Activated CD8-positive, alpha-beta T cell treated with anti-CD3 and anti-CD28 coated beads for 36 hours (primary cell): Measurements from ENCODE around the gene ABCA7. TPM values are rescaled to one million over a fixed set of nuclear protein-coding genes. Genes with fewer than 3 reads are reported as not detected.

ENCODE experiments used
- ATAC-seq: fragments of 200-7000 bp; cut with Tn5 transposase; one replicate; pipeline ENCODE4 v1.10.0; 2021; ENCODE audit warnings: mild to moderate bottlenecking, moderate library complexity
- CTCF ChIA-PET: fragments of 350-600 bp; sonication (Branson Sonifier 250); formaldehyde crosslinking; loops from one replicate; lab custom pipeline; 2021; ENCODE audit warnings: antibody characterized with exemption; lab: Charles Lee
- POLR2A ChIA-PET: fragments of 350-600 bp; sonication (Branson Sonifier 250); formaldehyde crosslinking; loops from one replicate; lab custom pipeline; 2021; ENCODE audit warnings: antibody characterized with exemption; lab: Charles Lee
- DNase-seq: peaks from one replicate; pipeline ENCODE4 v3.0.0-alpha.2; 2020
- H3K27ac Mint-ChIP-seq: one replicate; pipeline ENCODE4 v1.8.0; 2021; ENCODE audit warnings: mild to moderate bottlenecking, mixed read lengths
- H3K27me3 Mint-ChIP-seq: one replicate; pipeline ENCODE4 v1.8.0; 2021; ENCODE audit warnings: mixed read lengths
- H3K36me3 Mint-ChIP-seq: one replicate; pipeline ENCODE4 v1.8.0; 2021; ENCODE audit warnings: low read depth, mixed read lengths
- H3K4me1 Mint-ChIP-seq: one replicate; pipeline ENCODE4 v1.8.0; 2021; ENCODE audit warnings: low read depth, mixed read lengths
- H3K4me3 Mint-ChIP-seq: one replicate; pipeline ENCODE4 v1.8.0; 2021; ENCODE audit warnings: mild to moderate bottlenecking, moderate library complexity, mixed read lengths
- H3K9me3 Mint-ChIP-seq: one replicate; pipeline ENCODE4 v1.8.0; 2021; ENCODE audit warnings: mixed read lengths
- CTCF ChIP-seq: fragments of 200-600 bp; IDR thresholded peaks from one replicate; pipeline ENCODE4 v1.8.0; 2022; ENCODE audit warnings: antibody characterized with exemption, mild to moderate bottlenecking
- intact Hi-C: fragments of 100-400 bp; cut with micrococcal nuclease; formaldehyde crosslinking; loops from one replicate; pipeline ENCODE4 v1.10.0; 2022
- total RNA-seq, 2 experiments: library from RNA; stranded (reverse); gene quantifications; one replicate each; pipeline ENCODE4 v1.2.3, GENCODE V29; 2021

The ABCA7 gene
- total RNA-seq, 2 experiments from 2014 or later: 14.0 to 14.6 TPM

GRCh38 chr19:1089891-1090290 lies 50.0 kb downstream of the ABCA7 start:
- Mint-ChIP-seq H3K36me3 (peaks cover 54% of the 10 kb centered on the region), H3K27ac (peak overlapping the region; percentile 55), H3K4me1 (peaks cover 63% of the 10 kb centered on the region), H3K27me3 (no peaks in the 10 kb centered on the region), H3K4me3 (peak overlapping the region; percentile 24), H3K9me3 (no peaks in the 10 kb centered on the region)
- ATAC-seq: peak; percentile 62
- POLR2A ChIA-PET: interaction anchor here (0.8 to 8.1 kb wide), 9 partner anchors 8 to 70 kb away, joined by 3 to 148 read pairs (median 8); partner anchors contain the start of genes ARHGAP45, CNN2, GPX4 and RNU6-2
- intact Hi-C loops: no loop called here
- TF ChIP-seq CTCF: peak; percentile 18
- peak; percentile 87 for DNase-seq
- CTCF ChIA-PET: interaction anchor here (0.9 to 1.4 kb wide), 3 partner anchors 53 to 155 kb away, joined by 3 to 4 read pairs (median 3); no protein-coding TSS in a partner anchor

- peak overlapping the region; percentile 85 for H3K27ac Mint-ChIP-seq
- peaks cover 64% of the 10 kb centered on the region for H3K4me1 Mint-ChIP-seq
- H3K36me3 Mint-ChIP-seq: peaks cover 49% of the 10 kb centered on the region
- ChIA-PET POLR2A (interaction anchor here (0.7 to 8.1 kb wide), 10 partner anchors 9 to 181 kb away, joined by 3 to 148 read pairs (median 4); partner anchors contain the start of genes ARHGAP45, CNN2 and RNU6-2), CTCF (interaction anchor here (0.9 to 1.4 kb wide), 3 partner anchors 10 to 154 kb away, joined by 3 to 4 read pairs (median 3); no protein-coding TSS in a partner anchor)
- no peak for TF ChIP-seq CTCF
- H3K4me3 Mint-ChIP-seq: peak overlapping the region; percentile 67
- no peaks in the 10 kb centered on the region for H3K9me3 Mint-ChIP-seq
- intact Hi-C loops: no loop called here
- ATAC-seq (peak; percentile 35), DNase-seq (peak; percentile 91)
- no peaks in the 10 kb centered on the region for H3K27me3 Mint-ChIP-seq
Observed at GRCh38 chr19:1090731-1091543, 51.0 kb downstream of the ABCA7 start.

GRCh38 chr19:1091544-1092175 lies 51.8 kb downstream of the ABCA7 start:
- Mint-ChIP-seq H3K27ac (no peak overlapping the region), H3K27me3 (no peaks in the 10 kb centered on the region), H3K36me3 (peaks cover 45% of the 10 kb centered on the region), H3K4me3 (no peak overlapping the region), H3K9me3 (no peaks in the 10 kb centered on the region), H3K4me1 (peaks cover 61% of the 10 kb centered on the region)
- no peak for TF ChIP-seq CTCF
- DNase-seq (no peak), ATAC-seq (no peak)
- CTCF ChIA-PET: interaction anchor here (1.2 kb wide), 1 partner anchor 11 kb away, joined by 4 read pairs; no protein-coding TSS in a partner anchor
- POLR2A ChIA-PET: interaction anchor here (1.2 to 8.1 kb wide), 6 partner anchors 10 to 180 kb away, joined by 3 to 148 read pairs (median 16); partner anchors contain the start of genes ARHGAP45 and CNN2
- intact Hi-C loops: no loop called here

- CTCF ChIA-PET: interaction anchor here (1.2 to 1.8 kb wide), 5 partner anchors 13 to 151 kb away, joined by 3 to 6 read pairs (median 4); partner anchors contain the start of gene ARHGAP45
- Mint-ChIP-seq H3K36me3 (peaks cover 36% of the 10 kb centered on the region), H3K27me3 (no peaks in the 10 kb centered on the region), H3K4me3 (peak overlapping the region; percentile 90), H3K27ac (peak overlapping the region; percentile 87), H3K4me1 (peaks cover 59% of the 10 kb centered on the region), H3K9me3 (no peaks in the 10 kb centered on the region)
- POLR2A ChIA-PET: interaction anchor here (1.1 to 4.8 kb wide), 6 partner anchors 11 to 66 kb away, joined by 3 to 72 read pairs (median 6); partner anchors contain the start of gene ARHGAP45
- no peak for DNase-seq
- ATAC-seq: no peak
- intact Hi-C loops: no loop called here
- TF ChIP-seq CTCF: no peak
Observed at GRCh38 chr19:1093330-1093729, 53.4 kb downstream of the ABCA7 start.
